Esophagus squamous epithelium (tissue), 4 donors: ENCODE results near the gene GALNT14.

ENCODE experiments used
- CTCF ChIP-seq, 6 experiments: fragments of 450-650 bp in 4 of 6; fragments of 200-600 bp in 2 of 6; sonication (generic) in 2 of 6; IDR thresholded peaks; one replicate each; pipeline ENCODE4 v1.5.1; 2016 to 2019; ENCODE audit warnings: antibody characterized with exemption in 6 of 6, mild to moderate bottlenecking in 4 of 6, moderate library complexity in 4 of 6
- POLR2A ChIP-seq, 4 donors: fragments of 450-650 bp; IDR thresholded peaks; one replicate each; pipeline ENCODE4 v1.6.1; 2017; ENCODE audit warnings: antibody characterized with exemption in 4 of 4, mild to moderate bottlenecking in 4 of 4, moderate library complexity in 3 of 4

- TF ChIP-seq CTCF (IDR thresholded peaks at IDR 0.05) (no peak), POLR2A (IDR thresholded peaks at IDR 0.05) (no peak)
Observed at GRCh38 chr2:31141443-31142085, 3.3 kb upstream of the GALNT14 start.
